ENCODE data around the gene ZBTB12. TPM values are rescaled to one million over a fixed set of nuclear protein-coding genes. Genes with fewer than 3 reads are reported as not detected.

Gene ZBTB12
- total and polyA plus RNA-seq, 7 experiments from 2014 or later: 0.09 to 4.5 (median 1.8) TPM; not detected in 1

DNA sequence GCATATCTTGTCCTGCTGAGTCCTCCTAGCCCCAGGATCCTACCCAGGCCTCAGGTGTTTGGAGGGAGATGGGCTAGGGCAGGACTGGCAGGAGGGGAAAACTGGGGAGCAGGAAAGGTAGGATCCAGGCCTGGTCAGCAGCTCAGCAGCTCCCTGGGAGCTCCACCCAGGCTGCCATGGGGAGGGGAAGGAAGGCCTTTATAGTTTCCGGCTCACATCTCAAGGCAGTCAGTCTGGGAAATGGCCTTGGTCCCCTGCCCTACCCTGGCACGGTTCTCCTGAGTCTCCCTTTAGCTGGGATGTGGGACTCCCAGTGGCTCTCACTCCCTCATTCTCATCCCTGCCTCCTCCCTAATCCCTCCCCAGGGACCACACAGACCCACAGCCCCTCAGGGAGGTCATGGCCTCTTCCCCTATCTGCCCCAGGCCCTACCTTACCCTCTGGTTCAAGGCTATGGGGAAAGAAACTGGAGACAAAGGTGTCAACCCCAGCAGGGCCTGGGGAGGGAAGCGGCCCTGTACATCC lies 24.7 kb downstream of the ZBTB12 start:
- no peaks in the 10 kb centered on the region for H3K9me3 Mint-ChIP-seq
- no peak for DNase-seq
- ChIA-PET POLR2A (no interaction called here), CTCF (interaction anchor here (1.3 kb wide), 1 partner anchor 11 kb away, joined by 3 read pairs; no protein-coding TSS in a partner anchor)
- H3K27me3 Mint-ChIP-seq: no peaks in the 10 kb centered on the region
- H3K4me1 Mint-ChIP-seq: peaks cover 0 to 4% (median 0%) of the 10 kb centered on the region in 7 donors
- H3K27ac Mint-ChIP-seq: no peak overlapping the region
- intact Hi-C loops (cut with micrococcal nuclease): no loop called here
- H3K36me3 Mint-ChIP-seq: peaks cover 6 to 25% (median 12%) of the 10 kb centered on the region in 5 donors
- Histone ChIP-seq H3K4me1 (ENCODE audit: control insufficient read depth in 2 of 2, insufficient read depth in 2 of 2, low read length in 2 of 2) (no peaks in the 10 kb centered on the region), H3K27ac (ENCODE audit: low read depth, low read length) (no peak overlapping the region), H3K27me3 (ENCODE audit: control insufficient read depth in 2 of 2, insufficient read depth in 2 of 2, low read length in 2 of 2) (no peaks in the 10 kb centered on the region), H3K4me3 (ENCODE audit: low read length) (no peak overlapping the region), H3K9me3 (ENCODE audit: control insufficient read depth in 2 of 3, low read length in 3 of 3) (no peaks in the 10 kb centered on the region), H3K36me3 (ENCODE audit: control insufficient read depth in 2 of 3, insufficient read depth in 3 of 3, low read length in 3 of 3) (peaks cover 0 to 28% (median 3%) of the 10 kb centered on the region in 3 experiments)
- ATAC-seq: no peak
- no peak overlapping the region for H3K4me3 Mint-ChIP-seq

DNA sequence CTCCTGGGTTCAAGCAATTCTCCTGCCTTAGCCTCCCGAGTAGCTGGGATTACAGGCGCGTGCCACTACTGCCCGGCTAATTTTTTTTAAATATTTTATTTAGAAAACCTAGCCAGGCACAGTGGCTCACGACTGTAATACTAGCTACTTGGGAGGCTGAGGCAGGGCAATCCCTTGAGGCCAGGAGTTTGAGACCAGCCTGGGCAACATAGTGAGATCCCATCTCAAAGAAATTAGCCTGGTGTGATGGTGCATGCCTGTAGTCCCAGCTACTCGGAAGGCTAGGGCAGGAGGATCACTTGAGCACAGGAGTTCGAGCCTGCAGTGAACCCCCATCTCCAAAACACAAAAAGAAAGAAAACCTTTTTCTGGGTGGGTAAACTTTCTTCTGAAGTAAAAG lies 25.5 kb downstream of the ZBTB12 start:
- Mint-ChIP-seq H3K36me3 (peaks cover 3 to 19% (median 9%) of the 10 kb centered on the region in 5 donors), H3K27me3 (peaks cover 0 to 3% (median 0%) of the 10 kb centered on the region in 5 donors), H3K4me3 (no peak overlapping the region), H3K9me3 (no peaks in the 10 kb centered on the region), H3K27ac (peak overlapping the region in 2 of 9 donors; percentile 15 to 81), H3K4me1 (peaks cover 0 to 4% (median 0%) of the 10 kb centered on the region in 7 donors)
- H3K36me3 ChIP-seq (ENCODE audit: control insufficient read depth in 2 of 3, insufficient read depth in 3 of 3, low read length in 3 of 3): peaks cover 0 to 20% (median 2%) of the 10 kb centered on the region in 3 experiments
- H3K9me3 ChIP-seq (ENCODE audit: control insufficient read depth in 2 of 3, low read length in 3 of 3): no peaks in the 10 kb centered on the region
- intact Hi-C loops (cut with micrococcal nuclease): no loop called here
- H3K27ac ChIP-seq (ENCODE audit: low read depth, low read length): no peak overlapping the region
- ATAC-seq (no peak), DNase-seq (no peak)
- POLR2A ChIA-PET: no interaction called here
- H3K4me3 ChIP-seq (ENCODE audit: low read length): no peak overlapping the region
- CTCF ChIA-PET: interaction anchor here (1.3 kb wide), 1 partner anchor 12 kb away, joined by 3 read pairs; no protein-coding TSS in a partner anchor
- H3K4me1 ChIP-seq (ENCODE audit: control insufficient read depth in 2 of 2, insufficient read depth in 2 of 2, low read length in 2 of 2): no peaks in the 10 kb centered on the region
- no peaks in the 10 kb centered on the region for H3K27me3 ChIP-seq (ENCODE audit: control insufficient read depth in 2 of 2, insufficient read depth in 2 of 2, low read length in 2 of 2)

DNA sequence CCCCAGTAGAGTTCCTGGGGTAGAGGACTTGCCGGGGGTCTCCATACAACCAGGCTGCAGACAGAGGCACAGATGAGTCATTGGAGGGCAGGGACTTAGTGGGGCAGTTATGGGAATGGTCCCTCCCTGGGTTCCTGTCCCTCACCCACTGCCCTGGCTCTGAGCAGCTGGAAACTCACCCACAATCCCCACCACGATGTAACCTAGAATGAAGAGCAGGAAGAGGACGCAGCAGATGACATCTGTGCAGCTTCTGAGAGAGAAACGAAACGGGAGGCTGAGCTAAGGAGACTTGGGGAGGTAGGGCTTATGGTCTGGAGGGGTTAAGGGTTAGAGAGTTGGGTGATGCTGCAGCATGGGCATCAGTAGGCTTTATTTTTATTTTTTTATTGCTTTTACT lies 26.0 kb downstream of the ZBTB12 start:
- H3K36me3 Mint-ChIP-seq: peaks cover 0 to 14% (median 6%) of the 10 kb centered on the region in 5 donors
- Histone ChIP-seq H3K36me3 (ENCODE audit: control insufficient read depth in 2 of 3, insufficient read depth in 3 of 3, low read length in 3 of 3) (peaks cover 0 to 15% (median 0%) of the 10 kb centered on the region in 3 experiments), H3K9me3 (ENCODE audit: control insufficient read depth in 2 of 3, low read length in 3 of 3) (no peaks in the 10 kb centered on the region), H3K27me3 (ENCODE audit: control insufficient read depth in 2 of 2, insufficient read depth in 2 of 2, low read length in 2 of 2) (no peaks in the 10 kb centered on the region), H3K4me1 (ENCODE audit: control insufficient read depth in 2 of 2, insufficient read depth in 2 of 2, low read length in 2 of 2) (no peaks in the 10 kb centered on the region), H3K27ac (ENCODE audit: low read depth, low read length) (no peak overlapping the region), H3K4me3 (ENCODE audit: low read length) (no peak overlapping the region)
- peak overlapping the region in 3 of 9 donors; percentile 15 to 81 (median 31) for H3K27ac Mint-ChIP-seq
- DNase-seq: no peak
- intact Hi-C loops (cut with micrococcal nuclease): no loop called here
- H3K4me1 Mint-ChIP-seq: peaks cover 0 to 7% (median 0%) of the 10 kb centered on the region in 7 donors
- peaks cover 0 to 3% (median 0%) of the 10 kb centered on the region in 5 donors for H3K27me3 Mint-ChIP-seq
- no peak for ATAC-seq
- ChIA-PET POLR2A (no interaction called here), CTCF (no interaction called here)
- H3K4me3 Mint-ChIP-seq: no peak overlapping the region
- no peaks in the 10 kb centered on the region for H3K9me3 Mint-ChIP-seq

DNA sequence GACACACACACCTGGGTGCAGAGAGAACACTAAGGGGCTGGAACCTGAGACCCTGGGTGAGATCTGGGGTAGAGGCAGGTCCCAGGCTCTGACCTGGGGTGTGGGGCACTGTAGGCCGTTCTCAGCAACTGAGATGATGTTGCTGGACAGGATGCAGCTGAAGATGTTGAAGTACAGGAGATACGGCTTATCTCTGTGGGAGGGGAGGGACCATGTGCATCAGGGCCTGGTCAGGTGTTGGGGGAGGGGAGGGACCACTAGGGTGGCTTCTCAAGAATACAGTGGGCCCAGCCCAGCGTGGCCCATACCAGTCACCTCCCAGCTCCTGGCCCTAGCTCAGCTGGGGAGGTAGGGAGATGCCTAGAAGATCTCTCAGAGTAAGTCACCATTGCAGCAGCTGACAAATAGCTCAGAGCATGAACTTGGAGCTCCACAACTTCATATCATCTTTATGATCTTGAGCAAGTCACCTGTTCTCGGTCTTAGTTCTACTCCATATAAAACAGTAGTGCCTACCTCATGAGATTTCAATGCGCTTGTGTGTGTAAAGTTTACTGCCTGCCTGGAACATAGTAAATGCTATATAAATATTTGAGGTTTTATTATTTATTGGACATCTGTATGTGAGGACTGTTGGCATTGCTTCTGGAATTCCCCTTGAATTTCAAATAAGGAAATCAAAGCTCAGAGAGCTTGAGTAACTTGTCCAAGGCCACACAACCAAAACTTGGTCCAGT lies 26.9 kb downstream of the ZBTB12 start:
- ATAC-seq (no peak), DNase-seq (no peak)
- H3K4me3 ChIP-seq (ENCODE audit: low read length): no peak overlapping the region
- no peaks in the 10 kb centered on the region for H3K27me3 ChIP-seq (ENCODE audit: control insufficient read depth in 2 of 2, insufficient read depth in 2 of 2, low read length in 2 of 2)
- Mint-ChIP-seq H3K4me3 (no peak overlapping the region), H3K4me1 (peaks cover 0 to 7% (median 0%) of the 10 kb centered on the region in 7 donors), H3K36me3 (peaks cover 0 to 7% (median 4%) of the 10 kb centered on the region in 5 donors), H3K27ac (peak overlapping the region in 2 of 9 donors; percentile 22 to 85), H3K9me3 (no peaks in the 10 kb centered on the region), H3K27me3 (peaks cover 0 to 3% (median 0%) of the 10 kb centered on the region in 5 donors)
- H3K36me3 ChIP-seq (ENCODE audit: control insufficient read depth in 2 of 3, insufficient read depth in 3 of 3, low read length in 3 of 3): peaks cover 0 to 7% (median 0%) of the 10 kb centered on the region in 3 experiments
- H3K9me3 ChIP-seq (ENCODE audit: control insufficient read depth in 2 of 3, low read length in 3 of 3): no peaks in the 10 kb centered on the region
- no peaks in the 10 kb centered on the region for H3K4me1 ChIP-seq (ENCODE audit: control insufficient read depth in 2 of 2, insufficient read depth in 2 of 2, low read length in 2 of 2)
- no peak overlapping the region for H3K27ac ChIP-seq (ENCODE audit: low read depth, low read length)
- intact Hi-C loops (cut with micrococcal nuclease): no loop called here
- ChIA-PET CTCF (no interaction called here), POLR2A (no interaction called here)

DNA sequence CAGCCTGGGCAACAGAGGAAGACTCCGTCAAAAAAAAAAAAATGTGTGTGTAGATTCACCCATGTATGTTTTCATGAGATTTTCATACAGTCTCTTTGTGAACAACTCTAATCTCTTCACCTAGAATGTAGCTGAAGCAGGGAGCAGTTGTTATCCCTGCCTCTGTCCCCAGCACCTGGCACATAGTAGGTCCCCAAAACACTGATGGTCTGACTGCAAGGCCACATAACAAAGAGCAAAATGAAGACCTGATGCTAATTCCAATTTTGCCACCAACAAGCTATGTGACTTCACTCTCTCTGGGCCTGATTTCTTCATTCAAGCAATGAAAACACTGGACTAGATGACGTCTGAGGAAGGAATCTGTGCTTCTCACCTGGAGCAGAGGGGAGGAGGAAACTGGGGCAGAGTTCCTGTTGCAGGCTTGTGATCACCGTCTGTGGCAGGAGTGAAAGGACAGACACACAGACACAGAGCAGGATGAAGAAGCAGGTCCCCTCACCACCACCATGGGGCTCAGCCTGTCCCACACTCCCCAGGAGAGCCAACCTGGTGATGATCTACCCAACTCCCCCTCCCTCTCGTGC lies 27.7 kb downstream of the ZBTB12 start:
- Mint-ChIP-seq H3K36me3 (no peaks in the 10 kb centered on the region), H3K27me3 (peaks cover 0 to 3% (median 0%) of the 10 kb centered on the region in 5 donors), H3K4me1 (peaks cover 0 to 7% (median 0%) of the 10 kb centered on the region in 7 donors), H3K27ac (peak overlapping the region in 4 of 9 donors; percentile 22 to 85 (median 44)), H3K9me3 (no peaks in the 10 kb centered on the region), H3K4me3 (no peak overlapping the region)
- no peaks in the 10 kb centered on the region for H3K9me3 ChIP-seq (ENCODE audit: control insufficient read depth in 2 of 3, low read length in 3 of 3)
- no peak overlapping the region for H3K4me3 ChIP-seq (ENCODE audit: low read length)
- ChIA-PET CTCF (no interaction called here), POLR2A (no interaction called here)
- intact Hi-C loops (cut with micrococcal nuclease): no loop called here
- no peak overlapping the region for H3K27ac ChIP-seq (ENCODE audit: low read depth, low read length)
- no peaks in the 10 kb centered on the region for H3K27me3 ChIP-seq (ENCODE audit: control insufficient read depth in 2 of 2, insufficient read depth in 2 of 2, low read length in 2 of 2)
- DNase-seq (no peak), ATAC-seq (no peak)
- H3K36me3 ChIP-seq (ENCODE audit: control insufficient read depth in 2 of 3, insufficient read depth in 3 of 3, low read length in 3 of 3): no peaks in the 10 kb centered on the region
- no peaks in the 10 kb centered on the region for H3K4me1 ChIP-seq (ENCODE audit: control insufficient read depth in 2 of 2, insufficient read depth in 2 of 2, low read length in 2 of 2)

DNA sequence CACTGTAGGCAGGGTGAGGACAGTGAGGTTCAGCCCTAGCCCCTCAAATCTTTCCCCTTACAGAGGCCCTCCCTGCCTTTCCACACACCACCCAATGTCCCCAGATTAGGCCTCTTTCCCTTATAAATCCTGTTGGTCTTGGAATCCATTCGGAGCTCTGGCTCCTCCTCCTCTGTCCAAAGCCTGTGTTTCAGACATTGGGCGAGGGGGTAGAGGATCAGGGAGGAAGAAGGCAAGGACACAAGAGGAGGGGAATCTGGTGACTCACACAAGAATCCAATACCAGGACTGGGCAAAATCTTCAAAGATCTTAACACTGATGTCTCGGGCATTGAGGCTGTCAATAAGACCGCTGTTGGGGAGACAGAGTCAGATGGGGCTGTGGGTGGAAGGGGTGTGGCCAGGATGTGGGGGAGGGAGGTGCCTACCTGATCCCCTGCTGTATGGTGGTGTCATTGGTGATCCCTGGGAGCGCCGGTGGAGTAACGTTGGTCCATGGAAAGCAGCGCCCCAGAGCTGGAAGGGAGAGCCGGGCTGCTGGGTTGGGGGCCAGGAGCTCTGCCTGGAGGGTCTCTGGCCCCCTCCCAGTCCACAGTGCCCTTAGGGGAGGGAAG lies 30.7 kb downstream of the ZBTB12 start:
- H3K27ac ChIP-seq (ENCODE audit: low read depth, low read length): no peak overlapping the region
- H3K36me3 ChIP-seq (ENCODE audit: control insufficient read depth in 2 of 3, insufficient read depth in 3 of 3, low read length in 3 of 3): no peaks in the 10 kb centered on the region
- DNase-seq (no peak), ATAC-seq (no peak)
- Mint-ChIP-seq H3K4me1 (peaks cover 0 to 7% (median 0%) of the 10 kb centered on the region in 7 donors), H3K4me3 (no peak overlapping the region), H3K36me3 (no peaks in the 10 kb centered on the region), H3K27ac (no peak overlapping the region), H3K9me3 (no peaks in the 10 kb centered on the region), H3K27me3 (peaks cover 0 to 3% (median 0%) of the 10 kb centered on the region in 5 donors)
- no peak overlapping the region for H3K4me3 ChIP-seq (ENCODE audit: low read length)
- no peaks in the 10 kb centered on the region for H3K4me1 ChIP-seq (ENCODE audit: control insufficient read depth in 2 of 2, insufficient read depth in 2 of 2, low read length in 2 of 2)
- H3K9me3 ChIP-seq (ENCODE audit: control insufficient read depth in 2 of 3, low read length in 3 of 3): no peaks in the 10 kb centered on the region
- CTCF ChIA-PET: no interaction called here
- POLR2A ChIA-PET: no interaction called here
- no peaks in the 10 kb centered on the region for H3K27me3 ChIP-seq (ENCODE audit: control insufficient read depth in 2 of 2, insufficient read depth in 2 of 2, low read length in 2 of 2)
- intact Hi-C loops (cut with micrococcal nuclease): no loop called here

Data from naive thymus-derived CD4-positive, alpha-beta T cell (primary cell).